Parathyroid adenoma (tissue), 2 donors: ENCODE measurements around the gene PLXNA2.

ENCODE experiments used
- H2AFZ ChIP-seq: fragments of 300-600 bp; sonication (generic); one replicate; pipeline ENCODE4 v1.7.0; 2017; ENCODE audit warnings: antibody characterized with exemption, mild to moderate bottlenecking
- H3K27ac ChIP-seq: fragments of 300-600 bp; sonication (generic); one replicate; pipeline ENCODE4 v1.7.0; 2017
- H3K27me3 ChIP-seq: fragments of 300-600 bp; sonication (generic); one replicate; pipeline ENCODE4 v1.7.0; 2017; ENCODE audit warnings: low read length; ENCODE audit not compliant: control insufficient read depth, insufficient read depth
- H3K36me3 ChIP-seq: fragments of 300-600 bp; sonication (generic); one replicate; pipeline ENCODE4 v1.7.0; 2017; ENCODE audit warnings: low read length; ENCODE audit not compliant: control insufficient read depth, insufficient read depth
- H3K4me1 ChIP-seq: fragments of 300-600 bp; sonication (generic); one replicate; pipeline ENCODE4 v1.7.0; 2017; ENCODE audit warnings: control low read depth
- H3K4me2 ChIP-seq: fragments of 300-600 bp; sonication (generic); one replicate; pipeline ENCODE4 v1.7.0; 2017; ENCODE audit warnings: low read length
- H3K4me3 ChIP-seq: fragments of 300-600 bp; sonication (generic); one replicate; pipeline ENCODE4 v1.7.0; 2017; ENCODE audit warnings: low read depth, low read length
- H3K79me2 ChIP-seq: fragments of 300-600 bp; sonication (generic); one replicate; pipeline ENCODE4 v1.7.0; 2017; ENCODE audit warnings: control low read depth
- H3K9ac ChIP-seq: fragments of 300-600 bp; sonication (generic); one replicate; pipeline ENCODE4 v1.7.0; 2017; ENCODE audit warnings: mild to moderate bottlenecking
- H3K9me3 ChIP-seq: fragments of 300-600 bp; sonication (generic); one replicate; pipeline ENCODE4 v1.7.0; 2017; ENCODE audit warnings: low read length; ENCODE audit not compliant: control insufficient read depth
- TF ChIP-seq, protein P1 (sequence below): fragments of 300-600 bp; sonication (generic); IDR thresholded peaks from one replicate; pipeline ENCODE4 v1.7.0; 2017; ENCODE audit warnings: antibody characterized with exemption, mild to moderate bottlenecking
- donor health status: primary hyperparathyroidism.

Gene PLXNA2

DNA sequence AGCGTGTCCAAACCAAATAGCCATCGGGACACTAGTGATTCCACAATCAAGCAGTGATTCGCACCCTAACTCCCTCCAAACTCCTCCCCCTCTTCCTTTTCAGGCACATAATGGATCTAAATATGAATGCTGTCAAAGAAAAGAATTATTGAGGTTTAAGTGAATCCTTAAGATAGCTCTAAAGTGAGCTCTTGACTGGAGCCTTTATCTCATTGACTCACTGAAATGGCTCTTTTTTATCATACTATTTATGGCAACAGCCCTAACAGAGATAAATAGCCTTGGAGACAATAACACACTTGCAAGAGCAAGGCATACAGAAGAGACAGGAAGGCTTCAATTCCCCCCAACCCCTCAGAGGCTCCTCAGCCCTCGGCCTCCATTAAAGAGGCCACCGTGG lies 143.3 kb downstream of the PLXNA2 start:
- H3K4me3 ChIP-seq = no peak overlapping the region
- no peaks in the 10 kb centered on the region for H3K79me2 ChIP-seq
- no peaks in the 10 kb centered on the region for H3K4me1 ChIP-seq
- no peaks in the 10 kb centered on the region for H3K27me3 ChIP-seq
- no peak overlapping the region for H3K9ac ChIP-seq
- no peak overlapping the region for H3K4me2 ChIP-seq
- TF ChIP-seq, protein P1, sequence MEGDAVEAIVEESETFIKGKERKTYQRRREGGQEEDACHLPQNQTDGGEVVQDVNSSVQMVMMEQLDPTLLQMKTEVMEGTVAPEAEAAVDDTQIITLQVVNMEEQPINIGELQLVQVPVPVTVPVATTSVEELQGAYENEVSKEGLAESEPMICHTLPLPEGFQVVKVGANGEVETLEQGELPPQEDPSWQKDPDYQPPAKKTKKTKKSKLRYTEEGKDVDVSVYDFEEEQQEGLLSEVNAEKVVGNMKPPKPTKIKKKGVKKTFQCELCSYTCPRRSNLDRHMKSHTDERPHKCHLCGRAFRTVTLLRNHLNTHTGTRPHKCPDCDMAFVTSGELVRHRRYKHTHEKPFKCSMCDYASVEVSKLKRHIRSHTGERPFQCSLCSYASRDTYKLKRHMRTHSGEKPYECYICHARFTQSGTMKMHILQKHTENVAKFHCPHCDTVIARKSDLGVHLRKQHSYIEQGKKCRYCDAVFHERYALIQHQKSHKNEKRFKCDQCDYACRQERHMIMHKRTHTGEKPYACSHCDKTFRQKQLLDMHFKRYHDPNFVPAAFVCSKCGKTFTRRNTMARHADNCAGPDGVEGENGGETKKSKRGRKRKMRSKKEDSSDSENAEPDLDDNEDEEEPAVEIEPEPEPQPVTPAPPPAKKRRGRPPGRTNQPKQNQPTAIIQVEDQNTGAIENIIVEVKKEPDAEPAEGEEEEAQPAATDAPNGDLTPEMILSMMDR = no peak
- no peaks in the 10 kb centered on the region for H3K9me3 ChIP-seq
- H3K36me3 ChIP-seq = no peaks in the 10 kb centered on the region
- H2AFZ ChIP-seq = no peak overlapping the region
- no peak overlapping the region for H3K27ac ChIP-seq

DNA sequence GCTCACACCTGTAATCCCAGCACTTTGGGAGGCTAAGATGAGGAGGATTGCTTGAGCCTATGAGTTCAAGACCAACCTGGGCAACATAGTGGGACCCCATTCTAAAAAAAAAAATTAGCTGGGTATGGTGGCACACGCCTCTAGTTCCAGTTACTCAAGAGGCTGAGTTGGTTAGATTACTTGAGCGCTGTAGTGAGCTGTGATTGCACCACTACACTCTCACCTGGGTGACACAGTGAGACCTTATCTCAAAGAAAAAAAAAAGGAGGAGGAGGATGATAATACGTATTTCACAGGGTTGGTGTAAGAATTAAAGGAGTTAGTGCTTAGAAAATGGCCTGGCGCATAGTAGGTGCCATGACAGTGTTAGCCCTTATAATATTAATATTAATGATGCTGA lies 144.1 kb downstream of the PLXNA2 start:
- Histone ChIP-seq H3K27ac (no peak overlapping the region), H3K9ac (no peak overlapping the region), H3K79me2 (no peaks in the 10 kb centered on the region), H3K4me1 (no peaks in the 10 kb centered on the region), H3K36me3 (no peaks in the 10 kb centered on the region), H3K9me3 (no peaks in the 10 kb centered on the region), H3K4me3 (no peak overlapping the region), H3K27me3 (no peaks in the 10 kb centered on the region), H3K4me2 (no peak overlapping the region), H2AFZ (no peak overlapping the region)
- TF ChIP-seq, protein P1 = no peak

DNA sequence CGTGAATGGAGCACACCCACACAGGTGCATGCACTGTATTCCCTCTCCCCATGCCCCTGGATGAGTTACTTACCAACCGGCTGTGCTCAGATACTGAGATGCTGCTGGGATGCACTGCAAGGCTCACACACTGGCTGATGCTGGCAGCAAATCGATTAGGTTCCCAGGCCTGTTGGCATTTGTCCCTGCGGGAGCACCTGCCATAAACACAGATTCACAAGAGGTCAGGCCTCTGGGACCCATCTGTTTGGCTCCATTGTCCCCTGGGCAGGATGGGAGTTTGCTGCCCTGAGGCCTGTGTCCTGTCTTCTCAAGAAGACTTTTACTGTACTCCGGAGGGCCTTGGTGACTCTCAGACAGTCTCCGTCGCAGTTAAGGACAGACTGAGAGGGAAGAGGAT lies 145.4 kb downstream of the PLXNA2 start:
- Histone ChIP-seq H3K27me3 (no peaks in the 10 kb centered on the region), H3K79me2 (no peaks in the 10 kb centered on the region), H2AFZ (no peak overlapping the region), H3K4me2 (no peak overlapping the region), H3K9ac (no peak overlapping the region), H3K36me3 (no peaks in the 10 kb centered on the region), H3K9me3 (no peaks in the 10 kb centered on the region), H3K27ac (no peak overlapping the region), H3K4me3 (no peak overlapping the region), H3K4me1 (no peaks in the 10 kb centered on the region)
- TF ChIP-seq, protein P1 = no peak

DNA sequence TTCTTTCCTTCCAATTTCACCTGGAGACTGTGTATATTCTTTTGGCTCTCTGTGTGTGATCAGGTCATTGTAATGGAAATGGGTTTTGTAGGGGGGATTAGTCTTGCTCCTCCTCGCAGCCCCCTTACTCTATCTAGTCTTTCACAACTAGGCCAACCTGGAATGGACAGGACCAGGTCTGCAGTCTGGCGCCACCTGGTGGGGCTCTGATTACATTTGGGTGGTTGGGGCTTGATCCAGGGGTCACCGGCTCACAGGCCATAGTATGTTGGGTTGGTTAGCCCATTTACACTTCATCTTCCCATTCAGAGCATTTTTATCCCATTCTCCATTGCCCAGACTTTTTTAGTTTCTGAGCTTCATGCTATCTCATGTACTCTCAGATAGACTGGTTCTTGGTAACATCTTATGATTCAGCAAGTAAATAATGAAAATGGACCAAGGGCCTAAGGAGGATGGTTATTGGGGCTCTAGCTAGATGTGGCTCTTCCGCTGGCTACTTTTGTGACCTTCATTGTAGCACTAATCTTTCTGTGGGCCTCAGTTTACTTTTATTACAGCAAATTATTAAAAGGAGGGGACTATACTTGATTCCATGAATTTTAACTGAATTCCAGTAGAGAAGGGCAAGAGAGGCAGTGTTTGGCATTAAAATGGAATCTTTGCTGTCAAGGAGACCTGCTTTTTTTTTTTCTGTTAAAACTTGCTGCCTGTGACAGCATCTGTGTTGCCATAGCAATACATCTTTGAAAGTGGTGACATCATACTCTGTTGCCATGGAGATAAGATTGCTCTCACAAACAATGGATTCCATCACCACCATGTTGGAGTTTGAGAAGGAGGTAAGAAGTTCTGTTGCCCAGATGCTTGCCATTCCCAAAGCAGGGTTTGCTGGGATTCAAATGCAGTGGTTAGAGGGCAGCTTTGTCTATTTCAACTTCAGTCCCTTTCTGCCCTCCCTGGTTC lies 150.1 kb downstream of the PLXNA2 start:
- Histone ChIP-seq H2AFZ (no peak overlapping the region), H3K27ac (no peak overlapping the region), H3K27me3 (no peaks in the 10 kb centered on the region), H3K4me2 (no peak overlapping the region), H3K36me3 (no peaks in the 10 kb centered on the region), H3K9me3 (no peaks in the 10 kb centered on the region), H3K9ac (no peak overlapping the region), H3K79me2 (no peaks in the 10 kb centered on the region), H3K4me3 (no peak overlapping the region), H3K4me1 (no peaks in the 10 kb centered on the region)
- TF ChIP-seq, protein P1 = peak; percentile 52

DNA sequence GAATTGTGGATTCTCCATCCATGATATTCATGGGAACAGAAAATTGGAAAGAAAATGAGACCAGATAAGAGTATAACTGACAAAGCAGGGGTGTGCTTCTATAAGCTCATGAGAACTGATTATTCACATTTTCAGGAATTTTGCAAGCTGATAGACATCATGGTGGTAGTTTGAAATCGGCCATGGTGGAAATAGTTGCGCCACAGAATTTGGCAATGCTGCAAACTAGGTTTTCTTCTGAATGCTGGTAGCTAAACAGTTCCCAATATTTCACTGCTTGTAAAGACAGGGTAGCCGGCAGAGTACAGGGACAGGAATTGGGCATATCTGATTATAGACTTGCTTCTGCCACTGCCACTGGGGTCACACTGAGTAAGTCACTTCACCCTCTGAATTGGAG lies 151.1 kb downstream of the PLXNA2 start:
- no peak overlapping the region for H3K27ac ChIP-seq
- no peak overlapping the region for H3K9ac ChIP-seq
- no peaks in the 10 kb centered on the region for H3K4me1 ChIP-seq
- no peaks in the 10 kb centered on the region for H3K9me3 ChIP-seq
- no peak overlapping the region for H3K4me3 ChIP-seq
- no peaks in the 10 kb centered on the region for H3K27me3 ChIP-seq
- H3K36me3 ChIP-seq = no peaks in the 10 kb centered on the region
- H2AFZ ChIP-seq = no peak overlapping the region
- no peak overlapping the region for H3K4me2 ChIP-seq
- TF ChIP-seq, protein P1 = no peak
- H3K79me2 ChIP-seq = no peaks in the 10 kb centered on the region
